ENCODE data around the gene NFE2L2. TPM values are rescaled to one million over a fixed set of nuclear protein-coding genes. Genes with fewer than 3 reads are reported as not detected.

Gene NFE2L2
- total and polyA plus RNA-seq, 2 experiments from 2014 or later, result 35.0 to 39.1 TPM

GRCh38 chr2:177258059-177258458 lies 6.5 kb downstream of the NFE2L2 start:
- Histone ChIP-seq H3K79me2 (replicated peaks; ENCODE audit: insufficient read depth) (peaks cover 100% of the 10 kb centered on the region), H3K27me3 (ENCODE audit: insufficient read depth) (no peaks in the 10 kb centered on the region), H3K36me3 (ENCODE audit: insufficient read depth) (0 out of 2 replicates have a peak, but pooled peaks cover 6% of the 10 kb centered on the region), H3K4me1 (ENCODE audit: insufficient read depth) (peaks cover 44% of the 10 kb centered on the region), H3F3A (replicated peaks; ENCODE audit: low read depth) (no peaks in the 10 kb centered on the region), H3K9me2 (ENCODE audit: insufficient read depth) (no peaks in the 10 kb centered on the region), H3K4me3 (no peak overlapping the region), H3K27ac (ENCODE audit: low read depth) (no peak overlapping the region), H4K20me1 (replicated peaks; ENCODE audit: insufficient read depth) (peaks cover 62% of the 10 kb centered on the region), H3K4me2 (no peak overlapping the region), H2AFZ (no peak overlapping the region)
- H3K27ac Mint-ChIP-seq, result no peak overlapping the region
- no peak overlapping the region for H3K4me3 Mint-ChIP-seq
- H3K27me3 Mint-ChIP-seq (ENCODE audit: insufficient read depth, low read depth, poor library complexity), result peaks cover 5% of the 10 kb centered on the region
- TF ChIP-seq EZH2phosphoT487 (IDR thresholded peaks at IDR 0.05; ENCODE audit: unreplicated experiment) (no peak), CREB1 (CRISPR knock-in tag; IDR thresholded peaks at IDR 0.05; ENCODE audit: low read depth) (no peak), ZNF114 (CRISPR knock-in tag; IDR thresholded peaks at IDR 0.05) (no peak), NANOG (IDR thresholded peaks at IDR 0.05; ENCODE audit: borderline replicate concordance) (no peak), EZH2 (IDR thresholded peaks at IDR 0.05; ENCODE audit: low read depth, unreplicated experiment) (no peak), POLR2AphosphoS5 (IDR thresholded peaks at IDR 0.05; ENCODE audit: low read depth) (no peak), ZNF331 (CRISPR knock-in tag; IDR thresholded peaks at IDR 0.05; ENCODE audit: low read depth) (no peak)
- DNase-seq (ENCODE audit: low spot score), result no peak
- ATAC-seq, result no peak
- H3K4me1 Mint-ChIP-seq, result peaks cover 53% of the 10 kb centered on the region
- peaks cover 21% of the 10 kb centered on the region for H3K9me3 Mint-ChIP-seq
- peaks cover 34% of the 10 kb centered on the region for H3K36me3 Mint-ChIP-seq (ENCODE audit: low read depth)

- no peak for DNase-seq (ENCODE audit: low spot score)
- H3K9me2 ChIP-seq (ENCODE audit: insufficient read depth), result no peaks in the 10 kb centered on the region
- H3K4me3 ChIP-seq, result no peak overlapping the region
- no peak overlapping the region for H2AFZ ChIP-seq
- H3K9me3 Mint-ChIP-seq, result peaks cover 21% of the 10 kb centered on the region
- H3K36me3 Mint-ChIP-seq (ENCODE audit: low read depth), result peaks cover 37% of the 10 kb centered on the region
- no peaks in the 10 kb centered on the region for H3K27me3 ChIP-seq (ENCODE audit: insufficient read depth)
- H3K27ac ChIP-seq (ENCODE audit: low read depth), result no peak overlapping the region; the same call in 1 of the 2 replicates
- peaks cover 61% of the 10 kb centered on the region for H4K20me1 ChIP-seq (replicated peaks; ENCODE audit: insufficient read depth)
- 0 out of 2 replicates have a peak, but pooled peaks cover 6% of the 10 kb centered on the region for H3K36me3 ChIP-seq (ENCODE audit: insufficient read depth)
- peaks cover 10% of the 10 kb centered on the region for H3K27me3 Mint-ChIP-seq (ENCODE audit: insufficient read depth, low read depth, poor library complexity)
- H3F3A ChIP-seq (replicated peaks; ENCODE audit: low read depth), result no peaks in the 10 kb centered on the region
- H3K27ac Mint-ChIP-seq, result no peak overlapping the region
- H3K79me2 ChIP-seq (replicated peaks; ENCODE audit: insufficient read depth), result peaks cover 100% of the 10 kb centered on the region
- H3K4me2 ChIP-seq, result no peak overlapping the region
- peaks cover 41% of the 10 kb centered on the region for H3K4me1 ChIP-seq (ENCODE audit: insufficient read depth)
- H3K4me3 Mint-ChIP-seq, result no peak overlapping the region
- no peak for ATAC-seq
- peaks cover 55% of the 10 kb centered on the region for H3K4me1 Mint-ChIP-seq
- no peak for TF ChIP-seq JUNB (IDR thresholded peaks at IDR 0.05; ENCODE audit: unreplicated experiment)
- no peak for TF ChIP-seq EZH2phosphoT487 (IDR thresholded peaks at IDR 0.05; ENCODE audit: unreplicated experiment)
- no peak for TF ChIP-seq NANOG (IDR thresholded peaks at IDR 0.05; ENCODE audit: borderline replicate concordance)
- TF ChIP-seq ETS1 (IDR thresholded peaks at IDR 0.05), result no peak
- no peak for TF ChIP-seq ZNF462 (CRISPR knock-in tag; IDR thresholded peaks at IDR 0.05)
- no peak for TF ChIP-seq POLR2AphosphoS5 (IDR thresholded peaks at IDR 0.05; ENCODE audit: low read depth)
- TF ChIP-seq REST (IDR thresholded peaks at IDR 0.05; ENCODE audit: unreplicated experiment), result no peak
- no peak for TF ChIP-seq CREB1 (CRISPR knock-in tag; IDR thresholded peaks at IDR 0.05; ENCODE audit: low read depth)
- no peak for TF ChIP-seq STAT1 (IDR thresholded peaks at IDR 0.05; ENCODE audit: unreplicated experiment)
Observed at GRCh38 chr2:177257471-177257870, 7.1 kb downstream of the NFE2L2 start.

Measured in GM23338 (cell line).